ENCODE measurements around the gene PPOX. TPM values are rescaled to one million over a fixed set of nuclear protein-coding genes. Genes with fewer than 3 reads are reported as not detected.

The PPOX gene
- total RNA-seq, 2 donors from 2014 or later: 18.2 to 33.6 TPM

- Histone ChIP-seq H3K27ac (no peak overlapping the region), H3K4me1 (ENCODE audit: control insufficient read depth in 1 of 2, low read depth in 2 of 2) (peaks cover 10 to 26% of the 10 kb centered on the region in 2 donors), H3K4me3 (no peak overlapping the region), H3K36me3 (peaks cover 33% of the 10 kb centered on the region), H3K9me3 (no peaks in the 10 kb centered on the region), H3K27me3 (replicated peaks; ENCODE audit: insufficient read depth) (no peaks in the 10 kb centered on the region)
- no peak for ATAC-seq (ENCODE audit: insufficient number of reproducible peaks, low FRiP score, low read depth)
- DNase-seq (ENCODE audit: low spot score): no peak
- no peak for TF ChIP-seq CTCF (IDR thresholded peaks at IDR 0.05)
These were observed 44.4 kb upstream of the PPOX start for GRCh38 chr1:161121834-161122233.

- Histone ChIP-seq H3K36me3 (peaks cover 38% of the 10 kb centered on the region), H3K9me3 (no peaks in the 10 kb centered on the region), H3K4me1 (ENCODE audit: control insufficient read depth in 1 of 2, low read depth in 2 of 2) (peaks cover 7 to 31% of the 10 kb centered on the region in 2 donors), H3K27me3 (replicated peaks; ENCODE audit: insufficient read depth) (no peaks in the 10 kb centered on the region), H3K27ac (no peak overlapping the region), H3K4me3 (no peak overlapping the region)
- no peak for DNase-seq (ENCODE audit: low spot score)
- TF ChIP-seq CTCF (IDR thresholded peaks at IDR 0.05): no peak
- no peak for ATAC-seq (ENCODE audit: insufficient number of reproducible peaks, low FRiP score, low read depth)
These were observed 43.3 kb upstream of the PPOX start for GRCh38 chr1:161122967-161123366.

- peaks cover 31% of the 10 kb centered on the region for H3K36me3 ChIP-seq
- no peak for ATAC-seq (ENCODE audit: insufficient number of reproducible peaks, low FRiP score, low read depth)
- no peak for DNase-seq (ENCODE audit: low spot score)
These were observed 38.6 kb upstream of the PPOX start for GRCh38 chr1:161127649-161128048.

GRCh38 chr1:161128591-161129420 lies 37.4 kb upstream of the PPOX start:
- H3K9me3 ChIP-seq: no peaks in the 10 kb centered on the region
- no peak for DNase-seq (ENCODE audit: low spot score)
- H3K27me3 ChIP-seq (replicated peaks; ENCODE audit: insufficient read depth): no peaks in the 10 kb centered on the region
- H3K4me3 ChIP-seq: no peak overlapping the region
- H3K36me3 ChIP-seq: peaks cover 23% of the 10 kb centered on the region
- H3K4me1 ChIP-seq (ENCODE audit: control insufficient read depth in 1 of 2, low read depth in 2 of 2): peaks cover 13 to 47% of the 10 kb centered on the region in 2 donors
- TF ChIP-seq CTCF (IDR thresholded peaks at IDR 0.05): no peak
- H3K27ac ChIP-seq: no peak overlapping the region
- no peak for ATAC-seq (ENCODE audit: insufficient number of reproducible peaks, low FRiP score, low read depth)

More at GRCh38 chr1:161127649-161128048, 38.6 kb upstream of the PPOX start:
- Histone ChIP-seq H3K27me3 (replicated peaks; ENCODE audit: insufficient read depth) (no peaks in the 10 kb centered on the region), H3K4me3 (no peak overlapping the region), H3K4me1 (ENCODE audit: control insufficient read depth in 1 of 2, low read depth in 2 of 2) (peaks cover 9 to 42% of the 10 kb centered on the region in 2 donors), H3K9me3 (no peaks in the 10 kb centered on the region), H3K27ac (no peak overlapping the region)
- TF ChIP-seq CTCF (IDR thresholded peaks at IDR 0.05): no peak

- H3K4me3 ChIP-seq: no peak overlapping the region
- DNase-seq (ENCODE audit: low spot score) (no peak), ATAC-seq (ENCODE audit: insufficient number of reproducible peaks, low FRiP score, low read depth) (no peak)
- no peaks in the 10 kb centered on the region for H3K27me3 ChIP-seq (replicated peaks; ENCODE audit: insufficient read depth)
- H3K27ac ChIP-seq: no peak overlapping the region
- H3K4me1 ChIP-seq (ENCODE audit: control insufficient read depth in 1 of 2, low read depth in 2 of 2): peaks cover 15 to 53% of the 10 kb centered on the region in 2 donors
- peaks cover 14% of the 10 kb centered on the region for H3K36me3 ChIP-seq
- H3K9me3 ChIP-seq: no peaks in the 10 kb centered on the region
- TF ChIP-seq CTCF (IDR thresholded peaks at IDR 0.05): no peak
These were observed 36.0 kb upstream of the PPOX start for GRCh38 chr1:161130266-161130665.

Measured in thoracic aorta (tissue), 2 donors.